T-helper 1 cell (primary cell): ENCODE results near the gene GGT1.
"Not testable (repeated sequence)": the region's sequence is repeated elsewhere in the genome, so short reads cannot be mapped to it uniquely, and the experiment has no call there.

Experiments used
- DNase-seq, 5 donors: peaks; one replicate each; pipeline ENCODE4 v3.0.0-alpha.2; 2012 to 2020
- total RNA-seq, 4 donors: gene quantifications; one replicate each; lab custom pipeline; 2026; lab: John Stamatoyannopoulos, UW

Gene GGT1
- 0.76 to 1.3 (median 1.1) reads per million in 4 donors for total RNA-seq

GRCh38 chr22:24602847-24603769, at the start of gene GGT1:
Gene GGT1, plus strand, starts transcription at chr22:24603193. Its CDS starts 7,889 bp downstream, at chr22:24611082.
- DNase-seq: not testable (repeated sequence)

GRCh38 chr22:24553597-24554312, 49.2 kb upstream of the GGT1 start:
- DNase-seq: no peak

DNA sequence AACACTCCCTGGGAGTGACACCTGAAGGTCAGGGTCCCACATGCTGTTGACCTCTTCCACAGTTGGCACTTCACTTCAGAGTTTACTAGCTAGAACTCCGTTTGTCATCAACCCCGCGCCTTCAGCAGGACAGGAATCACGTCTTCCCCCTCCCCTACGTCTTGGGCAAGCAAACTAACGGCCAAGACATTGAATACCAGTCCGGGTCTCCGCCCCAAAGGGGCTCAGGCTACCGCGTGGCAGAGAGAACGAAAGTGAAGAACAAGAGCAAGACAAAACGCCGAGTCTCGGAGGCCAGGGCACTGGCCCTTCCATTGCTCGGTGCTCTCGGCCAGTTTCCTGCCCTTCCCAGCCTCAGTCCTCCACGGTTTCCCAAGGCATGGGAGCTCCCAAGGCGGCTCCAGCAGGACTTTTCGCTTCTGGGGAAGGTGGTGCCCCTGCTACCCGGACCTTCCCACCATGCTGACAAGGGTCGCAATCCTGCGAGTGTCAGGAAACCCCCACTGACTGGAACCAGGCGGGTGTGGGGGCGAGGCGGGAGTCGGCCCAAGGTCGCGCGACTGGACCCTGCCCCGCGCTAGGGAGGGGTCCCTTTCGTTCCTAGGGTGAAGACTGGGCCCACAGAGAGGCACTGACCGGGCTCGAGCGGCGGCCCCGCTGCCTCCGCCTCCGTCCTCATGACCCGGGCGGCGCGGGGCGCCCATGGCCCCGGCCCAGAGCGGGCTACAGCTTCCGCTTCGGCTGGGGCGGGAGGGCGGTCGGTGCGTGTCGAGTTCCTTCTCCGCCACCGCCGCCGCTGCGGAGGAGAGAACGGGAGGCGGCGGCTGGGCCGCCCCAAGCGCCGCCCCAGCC, 48.5 kb upstream of the GGT1 start, which contains the start of gene GUCD1:
TSS of gene GUCD1 (minus strand) at position 826 of the 852 bp plus-strand sequence. CDS start at position 679, 147 bp downstream.
- peak in 2 of 5 donors; percentile 13 to 25 for DNase-seq

GRCh38 chr22:24555165-24556039, 47.6 kb upstream of the GGT1 start, which contains the start of gene SNRPD3:
Gene SNRPD3, plus strand, starts transcription at chr22:24555999. Its CDS starts 1,676 bp downstream, at chr22:24557675.
- peak; percentile 98 to 100 (median 99) for DNase-seq

- no peak for DNase-seq
Measured at GRCh38 chr22:24559471-24559870, 43.5 kb upstream of the GGT1 start.

DNA sequence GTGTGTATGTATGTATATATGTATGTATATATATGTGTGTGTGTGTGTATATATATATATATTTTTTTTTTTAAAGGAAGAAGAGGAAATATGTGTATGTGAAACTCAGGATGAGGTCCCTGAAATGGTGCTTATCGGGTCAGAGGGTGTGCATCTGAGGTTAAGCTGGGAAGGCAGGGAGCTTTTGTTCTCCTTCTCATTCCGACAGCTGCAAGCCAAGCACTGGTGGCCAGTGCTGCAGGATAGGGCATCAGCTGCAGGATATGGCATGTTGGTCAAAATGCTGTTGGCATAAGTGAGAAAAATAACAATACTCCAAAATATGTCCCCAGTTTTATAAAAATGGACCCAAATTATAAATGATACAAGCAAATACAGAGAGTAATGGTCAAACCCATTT, 39.7 kb upstream of the GGT1 start:
- no peak for DNase-seq

DNA sequence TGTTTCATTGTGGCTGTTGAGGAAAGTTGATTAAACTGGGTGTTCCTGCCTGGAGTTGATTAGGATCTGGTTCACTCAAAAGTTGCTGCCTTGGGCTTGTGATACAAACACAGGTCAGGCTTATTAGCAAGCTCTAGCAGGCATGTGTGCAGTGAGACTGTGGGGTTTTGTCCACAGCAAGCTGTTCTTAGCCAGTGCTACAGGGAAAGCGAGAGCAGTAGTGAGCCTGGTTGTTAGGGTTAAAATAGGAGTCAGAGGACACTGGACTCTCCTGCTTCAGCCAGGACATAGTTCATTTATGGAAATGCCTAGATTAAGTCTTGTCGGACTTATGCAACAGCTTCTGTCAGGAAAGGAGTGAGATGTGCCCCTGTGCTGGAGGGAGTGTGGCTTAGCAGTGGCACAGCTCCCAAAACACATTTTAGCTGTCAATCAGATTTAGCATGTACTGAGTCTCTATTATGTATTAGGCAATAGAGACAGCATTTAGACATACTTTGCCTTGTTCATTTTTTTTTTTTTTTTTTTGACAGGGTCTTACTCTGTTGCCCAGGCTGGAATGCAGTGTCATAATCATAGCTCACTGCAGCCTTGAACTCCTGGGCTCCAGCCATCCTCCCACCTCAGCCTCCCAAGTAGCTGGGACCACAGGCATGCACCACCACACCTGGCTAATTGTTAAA, 38.5 kb upstream of the GGT1 start:
- DNase-seq: no peak

DNA sequence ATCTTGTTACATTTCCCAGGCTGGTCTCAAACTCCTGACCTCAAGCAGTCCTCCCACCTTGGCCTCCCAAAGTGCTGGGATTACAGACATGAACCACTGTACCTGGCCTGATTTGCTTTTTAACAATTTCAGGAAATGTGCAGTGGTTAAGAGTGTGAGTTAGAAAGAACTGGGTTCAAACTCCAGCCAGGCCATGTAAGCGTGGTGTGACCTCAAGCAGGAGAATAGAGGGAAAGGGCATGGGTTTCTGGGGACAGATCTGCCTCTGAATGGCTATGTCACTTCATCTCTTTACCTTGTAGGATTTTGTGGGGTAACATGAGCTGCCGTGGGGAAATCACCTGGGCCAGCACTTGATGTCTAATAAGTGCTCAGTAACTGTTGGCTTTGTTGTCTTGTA, 37.9 kb upstream of the GGT1 start:
- DNase-seq: no peak

GRCh38 chr22:24566899-24567511, 36.0 kb upstream of the GGT1 start:
- DNase-seq: no peak

GRCh38 chr22:24567668-24568067, 35.3 kb upstream of the GGT1 start:
- no peak for DNase-seq

DNA sequence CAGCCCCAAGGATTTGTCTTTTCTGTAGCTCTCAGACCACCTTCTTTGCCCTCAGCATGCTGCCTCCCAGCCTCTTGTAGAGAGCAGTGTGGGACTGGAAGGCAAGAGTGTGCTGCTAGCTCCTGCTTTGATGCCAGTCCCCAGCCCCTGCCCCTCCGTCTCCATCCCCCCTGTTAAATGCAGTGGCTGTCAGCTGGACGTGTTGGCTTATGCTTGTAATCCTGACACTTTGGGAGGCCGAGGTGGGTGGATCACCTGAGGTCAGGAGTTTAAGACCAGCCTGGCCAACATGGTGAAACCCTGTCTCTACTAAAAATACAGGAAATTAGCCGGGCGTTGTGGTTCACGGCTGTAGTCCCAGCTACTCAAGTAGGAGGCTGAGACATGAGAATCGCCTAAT, 31.7 kb upstream of the GGT1 start:
- DNase-seq: no peak

GRCh38 chr22:24576778-24577177, 26.2 kb upstream of the GGT1 start:
- DNase-seq: no peak

- no peak for DNase-seq
Measured at GRCh38 chr22:24578355-24579257, 24.4 kb upstream of the GGT1 start.

GRCh38 chr22:24579258-24579601, 23.8 kb upstream of the GGT1 start:
- no peak for DNase-seq

- DNase-seq: no peak
Measured at GRCh38 chr22:24580276-24580675, 22.7 kb upstream of the GGT1 start.

GRCh38 chr22:24582056-24582814, 20.8 kb upstream of the GGT1 start:
- no peak for DNase-seq

GRCh38 chr22:24583221-24584165, 19.5 kb upstream of the GGT1 start:
- DNase-seq: no peak
